CD4-positive, alpha-beta T cell treated with Interleukin-15 for 1 hour (primary cell): Measurements from ENCODE around the gene OPALIN.

ENCODE experiments used
- DNase-seq: peaks from one replicate; pipeline ENCODE4 v3.0.0-alpha.2; 2020

OPALIN gene, protein sequence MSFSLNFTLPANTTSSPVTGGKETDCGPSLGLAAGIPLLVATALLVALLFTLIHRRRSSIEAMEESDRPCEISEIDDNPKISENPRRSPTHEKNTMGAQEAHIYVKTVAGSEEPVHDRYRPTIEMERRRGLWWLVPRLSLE

GRCh38 chr10:96358851-96359540 lies at the start of gene OPALIN:
Gene OPALIN (minus strand): TSS chr10:96359002. CDS start chr10:96358896, 106 bp downstream.
- no peak for DNase-seq

GRCh38 chr10:96408201-96408600 lies 49.4 kb upstream of the OPALIN start:
- no peak for DNase-seq

DNA sequence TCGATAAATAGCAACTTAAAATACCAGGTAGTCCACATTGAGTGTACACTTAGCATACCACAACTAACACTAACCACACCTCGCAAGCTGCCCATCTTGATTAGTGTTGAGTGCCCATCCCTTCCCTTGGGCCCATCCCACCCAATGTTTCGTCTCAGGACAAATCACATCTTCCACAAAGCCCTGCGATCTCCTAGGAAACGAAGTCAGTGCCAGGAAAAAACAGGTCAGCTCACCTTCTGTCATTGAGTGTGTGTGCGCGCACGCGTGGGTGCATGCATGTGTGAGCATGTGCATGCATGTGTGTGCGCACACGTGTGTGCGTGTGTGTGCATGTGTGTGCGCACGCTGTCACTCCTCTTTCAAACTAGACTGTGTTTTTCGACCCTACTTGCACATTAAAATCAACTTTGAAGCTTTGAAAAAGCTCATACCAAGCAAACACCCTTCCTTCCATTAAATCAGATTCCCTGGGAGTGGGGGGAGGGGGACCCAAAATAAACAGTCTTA lies 48.8 kb upstream of the OPALIN start:
- no peak for DNase-seq

GRCh38 chr10:96406091-96406490 lies 47.3 kb upstream of the OPALIN start:
- no peak for DNase-seq

- no peak for DNase-seq
Measured at GRCh38 chr10:96402417-96403305, 43.9 kb upstream of the OPALIN start.

DNA sequence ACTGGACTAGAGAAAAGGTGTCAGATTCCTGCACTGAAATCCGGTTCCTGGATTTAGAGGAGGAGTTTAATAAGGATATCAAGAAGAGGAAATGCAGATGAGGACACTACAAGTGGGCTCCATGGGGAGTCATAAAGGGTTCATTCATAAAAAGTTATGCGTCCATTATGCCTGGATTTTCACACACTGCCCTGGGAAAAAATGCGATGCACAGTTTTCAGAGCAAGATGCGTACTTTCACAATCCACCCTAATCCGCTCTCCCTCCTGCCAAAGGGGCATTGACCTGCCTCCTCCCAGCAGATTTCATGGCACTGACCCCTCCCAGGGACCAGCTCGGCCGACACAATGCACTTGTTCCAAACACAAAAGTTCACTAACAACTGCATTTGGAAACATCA lies 42.2 kb upstream of the OPALIN start:
- DNase-seq: no peak

DNA sequence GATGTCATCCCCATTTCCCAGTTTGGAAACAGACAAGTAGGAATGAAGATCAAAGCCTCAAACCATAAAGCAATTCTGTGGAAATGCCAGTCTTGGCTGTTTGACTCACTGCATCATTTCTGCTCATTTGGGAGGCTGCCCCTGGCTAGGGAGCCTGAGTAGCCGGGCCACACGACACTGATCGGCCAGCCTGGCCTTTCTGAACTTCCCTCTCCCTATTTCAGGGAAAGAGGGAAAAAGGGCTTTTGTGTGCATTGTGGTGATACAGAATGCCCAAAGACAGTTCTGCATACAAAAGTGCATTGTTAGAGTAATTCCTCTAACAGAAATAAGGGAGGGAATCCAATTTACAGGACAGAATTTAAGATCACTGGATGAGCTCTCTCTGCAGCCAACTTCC lies 41.7 kb upstream of the OPALIN start:
- DNase-seq: no peak

DNA sequence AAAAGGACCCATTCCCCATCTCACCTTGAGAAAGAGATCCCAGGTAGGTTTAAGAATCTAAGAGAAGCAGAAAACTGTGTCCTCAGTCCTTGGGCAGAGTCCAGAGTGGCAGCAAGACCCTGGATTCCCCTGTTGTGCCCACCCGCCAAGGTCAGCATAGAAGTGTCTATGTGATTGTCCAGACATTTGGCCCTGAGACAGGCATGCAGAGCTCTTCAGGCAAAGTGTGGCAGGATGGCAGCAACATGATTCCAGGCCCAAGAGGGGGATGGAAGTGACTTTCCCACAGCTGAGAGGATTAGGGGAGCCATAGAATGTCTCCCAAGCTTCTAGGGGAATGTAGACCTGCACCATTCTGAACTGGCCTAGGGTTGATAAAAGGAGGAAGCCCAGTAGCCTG lies 39.1 kb upstream of the OPALIN start:
- no peak for DNase-seq

DNA sequence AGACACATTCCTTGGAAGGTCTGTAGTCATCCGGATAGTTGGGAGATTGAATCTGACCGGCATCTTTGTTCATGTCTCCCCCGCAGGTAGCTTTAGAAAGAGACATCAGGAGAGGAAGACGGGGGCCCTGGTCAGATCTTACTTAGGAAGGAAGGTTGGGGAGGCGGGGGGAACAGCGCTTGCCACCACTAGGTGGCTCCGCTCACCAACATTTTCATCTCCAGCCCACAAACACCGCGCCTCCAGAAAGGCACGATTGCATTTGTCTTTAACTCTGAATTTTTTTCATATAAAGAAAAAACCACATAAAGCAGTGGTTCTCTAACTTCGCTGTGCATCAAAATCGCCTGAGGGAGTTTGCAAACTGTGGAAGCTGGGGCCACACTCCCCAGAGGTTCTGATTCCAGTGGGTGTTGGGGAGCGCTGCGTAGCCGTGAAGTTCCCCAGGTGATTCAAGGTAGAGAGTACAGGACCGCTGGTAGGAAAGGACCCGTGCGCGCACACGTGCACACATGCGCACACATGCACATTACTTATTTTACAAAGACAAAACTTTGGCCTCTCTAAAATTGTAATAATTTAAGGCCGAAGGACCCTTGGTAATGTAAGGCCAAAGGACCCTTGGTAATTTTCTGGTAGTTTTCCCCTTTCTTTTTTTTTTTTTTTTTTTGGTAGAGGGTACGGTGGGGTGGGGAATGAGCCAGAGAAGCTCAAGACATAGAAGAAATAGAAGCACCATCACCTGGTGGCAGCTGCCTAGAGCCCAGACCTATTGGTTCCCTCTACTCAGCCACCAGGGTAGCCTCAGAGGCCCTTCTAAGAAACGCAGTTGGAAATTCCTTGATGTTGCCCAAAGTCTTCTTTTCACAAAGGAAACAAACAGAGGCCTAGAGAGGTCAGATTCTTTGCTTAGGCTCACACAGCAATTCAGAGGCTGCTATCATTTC lies 37.4 kb upstream of the OPALIN start:
- peak; percentile 55 for DNase-seq

DNA sequence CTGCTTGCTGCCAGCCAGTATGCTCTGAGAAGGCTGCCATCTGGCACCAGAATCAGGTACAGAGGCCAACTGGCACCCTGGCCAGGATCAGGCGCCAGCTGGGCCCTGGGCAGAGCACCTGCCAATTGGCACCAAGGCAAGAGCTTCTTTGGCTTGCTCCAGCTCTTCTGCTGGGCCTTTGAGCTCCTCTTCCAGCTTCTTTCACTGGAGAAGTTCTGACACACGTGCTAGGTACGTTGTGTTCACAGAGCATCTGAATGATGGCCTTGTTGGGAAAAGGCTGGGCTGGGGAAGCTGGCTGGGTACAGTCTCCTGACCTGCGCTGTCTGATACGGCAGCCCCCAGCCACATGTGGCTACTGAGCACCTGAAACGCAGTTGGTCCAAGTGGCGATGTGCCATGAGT lies 31.7 kb upstream of the OPALIN start:
- no peak for DNase-seq

DNA sequence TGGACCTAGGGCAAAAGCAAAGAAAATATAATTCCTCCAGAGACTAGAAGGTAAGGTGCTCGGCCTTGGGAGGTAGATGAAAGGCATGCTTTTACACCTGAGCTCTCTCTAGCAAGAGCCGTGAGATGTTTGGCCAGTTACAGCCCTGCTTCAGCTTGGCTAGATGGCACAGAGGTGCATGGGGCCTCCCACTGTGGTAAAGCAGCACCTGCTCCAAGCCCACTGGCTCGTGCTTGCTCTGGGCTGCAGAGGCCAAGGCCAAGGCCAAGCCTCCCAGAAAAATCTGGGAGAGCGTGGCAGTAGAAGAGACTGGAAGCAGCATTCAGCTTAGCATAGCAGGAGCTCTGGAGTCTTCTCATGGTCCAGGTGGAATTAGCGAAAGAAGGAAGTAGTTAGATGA lies 31.0 kb upstream of the OPALIN start:
- no peak for DNase-seq

DNA sequence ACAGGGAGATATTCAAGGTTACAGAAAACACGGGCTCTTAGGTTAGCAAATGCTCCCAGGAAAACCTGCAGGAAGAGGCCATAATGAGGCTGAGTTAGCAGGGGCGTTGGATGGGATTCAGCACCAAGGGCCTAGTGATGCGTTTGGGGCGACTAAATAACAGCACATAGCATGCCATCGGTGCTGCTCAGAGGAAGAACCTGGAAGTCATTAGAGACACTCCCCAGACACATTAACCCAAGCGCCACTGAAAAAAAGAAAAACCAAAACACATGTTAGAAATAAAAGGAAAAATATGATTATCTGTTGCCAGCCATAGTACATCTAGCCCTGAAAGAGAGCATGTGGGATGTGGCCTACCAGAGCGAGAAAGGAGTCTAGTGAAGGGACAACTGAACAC lies 28.8 kb upstream of the OPALIN start:
- no peak for DNase-seq

DNA sequence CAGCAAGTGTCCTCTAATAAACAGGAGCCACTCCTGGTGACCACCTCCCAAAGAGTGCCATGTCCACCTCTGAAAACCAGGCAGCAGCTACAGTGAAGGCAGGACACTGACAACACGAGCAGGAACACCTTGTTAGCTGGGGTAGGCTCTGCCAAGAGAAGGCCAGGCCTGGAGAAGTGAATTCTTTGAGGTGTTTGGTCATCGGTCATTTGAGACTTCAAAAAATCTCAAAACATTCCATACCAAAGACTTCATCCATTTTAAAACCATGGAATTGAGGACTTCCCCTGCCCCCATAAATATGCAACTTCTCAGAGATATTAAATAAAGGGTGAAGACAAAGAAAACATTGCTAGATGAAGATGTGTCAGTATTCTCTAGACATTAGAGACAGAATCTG lies 28.4 kb upstream of the OPALIN start:
- DNase-seq: no peak

GRCh38 chr10:96384506-96384905 lies 25.7 kb upstream of the OPALIN start:
- DNase-seq: no peak

GRCh38 chr10:96380821-96381220 lies 22.0 kb upstream of the OPALIN start:
- peak; percentile 67 for DNase-seq

GRCh38 chr10:96379758-96380157 lies 21.0 kb upstream of the OPALIN start:
- no peak for DNase-seq

DNA sequence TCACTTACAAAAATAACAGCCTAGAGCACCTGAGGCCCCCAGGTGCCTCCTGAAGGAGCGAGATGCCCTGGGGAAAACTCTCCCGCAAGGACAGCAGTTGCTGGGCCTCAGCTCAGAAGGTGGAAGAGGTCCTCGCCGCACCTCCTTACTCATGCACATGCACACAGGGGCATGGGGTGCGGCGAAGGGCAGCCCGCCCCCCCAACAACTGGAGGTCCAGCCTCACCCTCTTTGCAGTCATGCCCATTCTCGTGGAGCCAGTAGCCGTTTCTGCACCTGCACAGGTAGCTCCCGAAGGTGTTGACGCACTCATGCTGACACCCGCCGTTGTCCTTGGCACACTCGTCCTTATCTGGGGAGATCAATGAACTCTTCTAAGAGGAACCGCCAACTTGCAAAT lies 19.9 kb upstream of the OPALIN start:
- no peak for DNase-seq

DNA sequence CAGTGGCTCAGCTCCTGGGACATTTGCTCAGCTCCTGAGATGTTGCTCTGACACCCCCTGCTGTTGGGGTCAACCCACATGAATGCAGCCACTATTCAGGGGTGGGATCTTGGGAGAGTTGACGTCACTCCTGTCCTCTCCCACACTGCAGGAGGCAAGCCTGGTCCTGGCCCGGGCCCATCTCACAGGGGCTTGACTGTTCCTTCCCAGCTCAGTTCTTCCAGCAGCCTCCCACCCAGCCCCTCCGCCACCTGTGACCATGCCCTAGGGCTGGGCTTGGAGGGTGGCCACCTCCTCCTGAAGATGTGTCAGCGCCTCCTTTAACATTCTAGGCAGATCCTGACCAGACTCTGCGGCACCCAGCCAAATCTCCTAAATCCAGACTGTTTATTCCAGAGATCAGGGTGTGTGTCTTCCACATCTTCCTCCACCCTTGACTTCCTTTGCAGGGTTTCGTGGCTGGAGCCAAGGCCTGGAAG lies 19.1 kb upstream of the OPALIN start:
- no peak for DNase-seq

DNA sequence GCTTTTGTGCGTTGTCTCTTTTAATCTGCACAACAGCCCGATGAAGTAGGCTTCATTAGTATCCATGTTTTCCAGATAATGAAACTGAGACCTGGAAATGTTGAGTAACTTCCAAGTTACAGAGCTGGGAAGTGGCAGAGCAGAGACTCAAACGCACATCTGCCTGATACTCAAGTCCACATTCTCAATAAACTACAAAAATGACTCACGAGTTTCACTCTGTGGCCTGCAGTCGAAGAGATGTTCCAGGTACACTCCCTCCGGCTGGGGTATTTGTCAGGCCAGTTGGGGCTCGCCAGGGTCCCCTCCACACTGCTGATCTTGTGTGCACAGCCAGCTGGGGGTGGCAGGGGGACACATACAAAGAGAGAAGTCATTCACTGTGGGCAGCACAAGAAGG lies 17.7 kb upstream of the OPALIN start:
- no peak for DNase-seq

DNA sequence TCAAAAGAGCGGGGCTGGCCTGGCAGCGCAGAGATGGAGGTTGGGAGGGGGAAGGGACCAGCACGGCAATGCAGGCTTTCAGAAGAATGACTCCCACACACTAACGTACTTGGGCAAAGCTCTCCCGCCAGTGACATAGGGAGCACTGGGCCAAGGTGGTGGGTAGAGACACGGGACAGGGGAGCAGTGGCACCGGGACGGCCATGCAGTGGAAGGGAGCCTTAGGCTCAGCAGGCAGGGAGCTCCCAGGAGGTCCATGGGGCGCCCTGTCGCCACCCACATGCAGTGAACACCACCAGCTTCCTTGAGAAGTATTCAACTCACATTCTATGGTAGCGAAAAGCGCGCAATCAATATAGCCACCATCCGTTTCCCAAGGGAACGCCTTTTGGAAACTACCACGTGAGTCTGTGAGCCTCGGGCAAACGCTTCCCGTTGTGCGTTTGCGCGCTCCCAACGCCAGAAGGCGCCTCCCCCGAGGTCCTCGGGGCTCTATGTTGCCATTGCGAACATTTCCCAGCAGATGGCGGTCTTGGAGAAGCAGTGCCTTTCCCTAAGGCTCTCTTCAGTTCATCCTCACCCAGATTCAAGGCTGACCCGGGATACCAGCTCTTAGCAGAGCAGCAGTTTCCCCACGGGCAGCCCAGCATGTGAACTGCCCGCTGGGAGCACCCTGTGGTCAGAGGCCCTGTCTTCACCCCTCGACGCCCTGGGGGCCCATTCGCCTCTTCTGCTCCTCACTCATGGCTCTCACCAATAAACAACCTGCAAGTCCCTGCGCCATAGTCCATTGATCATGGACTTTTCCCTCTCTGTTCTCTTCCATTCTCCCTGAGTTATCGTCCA lies 16.4 kb upstream of the OPALIN start:
- DNase-seq: peak; percentile 69

DNA sequence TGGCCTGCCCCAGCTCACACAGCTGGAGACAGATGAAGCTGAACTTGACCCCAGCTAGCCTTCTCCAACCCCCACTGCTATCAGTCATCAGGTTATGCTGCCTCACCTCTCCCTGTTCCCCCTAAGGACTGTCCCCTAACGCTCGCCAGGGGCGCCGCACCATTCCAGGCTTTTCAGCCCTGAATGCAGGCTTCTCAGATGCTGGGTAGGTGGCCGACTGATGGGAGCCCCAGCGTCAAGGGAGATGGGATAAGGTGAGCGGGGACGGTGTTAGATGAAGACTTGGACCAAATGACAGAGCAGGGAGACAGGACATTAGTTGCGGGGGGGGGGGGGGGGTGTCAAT lies 15.8 kb upstream of the OPALIN start:
- no peak for DNase-seq

GRCh38 chr10:96374004-96374403 lies 15.2 kb upstream of the OPALIN start:
- no peak for DNase-seq
